Osteoblast (primary cell): ENCODE measurements around the gene LRP8. TPM values are rescaled to one million over a fixed set of nuclear protein-coding genes. Genes with fewer than 3 reads are reported as not detected.
A peak's percentile ranks its signal among the peaks of the same experiment; 100 is the strongest.

Experiments used
- DNase-seq: peaks from one replicate; pipeline ENCODE4 v3.0.0; 2011; ENCODE audit warnings: low spot score, mixed read lengths; ENCODE audit not compliant: insufficient read length; ENCODE audit errors: missing footprints
- H2AFZ ChIP-seq: 2 replicates; pipeline ENCODE4 v1.6.0; 2011; ENCODE audit warnings: mild to moderate bottlenecking, low read length
- H3K27ac ChIP-seq: 2 replicates; pipeline ENCODE4 v1.5.1; 2011; ENCODE audit warnings: mild to moderate bottlenecking, low read depth, low read length, moderate library complexity
- H3K27me3 ChIP-seq: 2 replicates; pipeline ENCODE4 v1.6.0; 2012; ENCODE audit warnings: mild to moderate bottlenecking, control low read depth, inconsistent platforms, low read length, moderate library complexity; ENCODE audit not compliant: insufficient read depth
- H3K36me3 ChIP-seq: 2 replicates; pipeline ENCODE4 v1.5.1; 2011; ENCODE audit warnings: mild to moderate bottlenecking, low read length, control low read depth, moderate library complexity; ENCODE audit not compliant: insufficient read depth
- H3K4me1 ChIP-seq: 2 replicates; pipeline ENCODE4 v1.5.1; 2011; ENCODE audit warnings: mild to moderate bottlenecking, low read length, control low read depth, moderate library complexity; ENCODE audit not compliant: insufficient read depth
- H3K4me2 ChIP-seq: 2 replicates; pipeline ENCODE4 v1.6.0; 2011; ENCODE audit warnings: mild to moderate bottlenecking, low read length; ENCODE audit not compliant: insufficient read depth
- H3K4me3 ChIP-seq: fragments of 200-600 bp; sonication (generic); 3 replicates; pipeline ENCODE4 v1.5.1; 2012; ENCODE audit warnings: mild to moderate bottlenecking, low read length, inconsistent platforms; ENCODE audit not compliant: insufficient read depth
- H3K79me2 ChIP-seq: 2 replicates; pipeline ENCODE4 v1.6.0; 2012; ENCODE audit warnings: mild to moderate bottlenecking, low read length, control low read depth, inconsistent platforms; ENCODE audit not compliant: insufficient read depth
- H3K9me3 ChIP-seq: 2 replicates; pipeline ENCODE4 v1.5.1; 2011; ENCODE audit warnings: low read depth, low read length, control low read depth
- H4K20me1 ChIP-seq: 2 replicates; pipeline ENCODE4 v1.6.0; 2012; ENCODE audit warnings: mild to moderate bottlenecking, low read length, control low read depth; ENCODE audit not compliant: insufficient read depth
- total RNA-seq: library from RNA; depleted of rRNA; stranded (reverse); fragments of >200 nt; gene quantifications from 2 replicates; pipeline ENCODE4 v1.2.3, GENCODE V29; 2012
- TF ChIP-seq, protein P1 (sequence below): IDR thresholded peaks from 2 replicates; pipeline ENCODE4 v1.5.1; 2011; ENCODE audit warnings: mild to moderate bottlenecking, low read depth, low read length, moderate library complexity; ENCODE audit errors: extremely low read depth

The LRP8 gene
- total RNA-seq, 1 donor, result 11.2 TPM

DNA sequence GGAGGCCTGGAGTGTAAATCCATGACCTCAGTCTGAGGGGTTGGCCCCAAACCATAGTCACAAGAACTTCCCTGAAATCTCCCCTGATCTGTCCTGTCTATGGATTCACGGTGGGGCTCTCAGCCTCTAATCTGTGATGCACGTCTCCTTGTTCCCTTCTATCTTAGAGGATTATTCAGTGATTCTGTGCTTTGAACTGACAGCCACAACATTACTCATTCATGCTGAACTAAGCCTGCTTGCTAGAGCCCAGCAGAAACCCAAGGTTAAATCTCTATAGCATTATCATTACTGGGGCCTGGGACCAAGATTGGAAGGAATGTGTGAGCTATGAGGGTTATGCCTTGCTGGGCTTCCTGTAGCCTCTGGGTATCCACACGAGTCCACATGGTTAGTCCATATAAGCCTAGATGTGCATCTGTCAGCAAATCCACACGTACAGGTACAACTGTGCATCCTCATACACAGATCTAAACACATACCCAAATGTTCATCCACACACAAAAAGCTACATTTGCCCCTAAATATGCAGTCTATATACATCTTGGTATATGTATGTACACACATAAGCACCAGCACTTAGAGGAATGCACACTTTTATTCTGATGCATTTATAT is 67.1 kb downstream of the LRP8 start:
- H3K9me3 ChIP-seq, result no peaks in the 10 kb centered on the region
- H4K20me1 ChIP-seq, result no peaks in the 10 kb centered on the region
- H2AFZ ChIP-seq, result no peak overlapping the region
- peaks cover 10% of the 10 kb centered on the region for H3K36me3 ChIP-seq
- no peaks in the 10 kb centered on the region for H3K27me3 ChIP-seq
- H3K4me2 ChIP-seq, result no peak overlapping the region
- H3K79me2 ChIP-seq, result no peaks in the 10 kb centered on the region
- no peak overlapping the region for H3K27ac ChIP-seq
- TF ChIP-seq, protein P1, sequence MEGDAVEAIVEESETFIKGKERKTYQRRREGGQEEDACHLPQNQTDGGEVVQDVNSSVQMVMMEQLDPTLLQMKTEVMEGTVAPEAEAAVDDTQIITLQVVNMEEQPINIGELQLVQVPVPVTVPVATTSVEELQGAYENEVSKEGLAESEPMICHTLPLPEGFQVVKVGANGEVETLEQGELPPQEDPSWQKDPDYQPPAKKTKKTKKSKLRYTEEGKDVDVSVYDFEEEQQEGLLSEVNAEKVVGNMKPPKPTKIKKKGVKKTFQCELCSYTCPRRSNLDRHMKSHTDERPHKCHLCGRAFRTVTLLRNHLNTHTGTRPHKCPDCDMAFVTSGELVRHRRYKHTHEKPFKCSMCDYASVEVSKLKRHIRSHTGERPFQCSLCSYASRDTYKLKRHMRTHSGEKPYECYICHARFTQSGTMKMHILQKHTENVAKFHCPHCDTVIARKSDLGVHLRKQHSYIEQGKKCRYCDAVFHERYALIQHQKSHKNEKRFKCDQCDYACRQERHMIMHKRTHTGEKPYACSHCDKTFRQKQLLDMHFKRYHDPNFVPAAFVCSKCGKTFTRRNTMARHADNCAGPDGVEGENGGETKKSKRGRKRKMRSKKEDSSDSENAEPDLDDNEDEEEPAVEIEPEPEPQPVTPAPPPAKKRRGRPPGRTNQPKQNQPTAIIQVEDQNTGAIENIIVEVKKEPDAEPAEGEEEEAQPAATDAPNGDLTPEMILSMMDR, result no peak
- peaks cover 2% of the 10 kb centered on the region for H3K4me1 ChIP-seq
- H3K4me3 ChIP-seq, result no peak overlapping the region
- no peak for DNase-seq

DNA sequence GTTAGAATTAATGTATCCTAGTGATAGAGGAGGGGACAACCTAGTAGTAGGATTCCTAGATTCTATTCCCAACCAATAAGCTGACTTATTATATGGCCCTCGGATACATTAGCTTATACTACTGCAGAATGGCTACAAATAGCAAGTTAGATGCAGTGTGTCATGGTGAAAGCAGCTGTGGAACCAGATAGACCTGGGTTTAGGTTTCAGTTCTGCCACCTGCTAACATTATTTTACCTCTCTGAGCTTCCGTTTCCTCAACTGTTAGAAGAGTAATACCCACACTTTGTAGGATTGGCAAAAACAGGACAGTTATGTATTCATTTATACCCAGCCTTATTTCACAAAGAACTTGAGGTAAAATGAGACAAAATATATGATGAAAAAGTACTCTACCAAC is 67.9 kb downstream of the LRP8 start:
- TF ChIP-seq, protein P1, result no peak
- H3K79me2 ChIP-seq, result no peaks in the 10 kb centered on the region
- peak; percentile 43 for DNase-seq
- no peak overlapping the region for H3K4me2 ChIP-seq
- no peak overlapping the region for H3K4me3 ChIP-seq
- H3K27ac ChIP-seq, result no peak overlapping the region
- no peaks in the 10 kb centered on the region for H3K9me3 ChIP-seq
- peaks cover 3% of the 10 kb centered on the region for H3K36me3 ChIP-seq
- no peaks in the 10 kb centered on the region for H3K4me1 ChIP-seq
- no peaks in the 10 kb centered on the region for H4K20me1 ChIP-seq
- H2AFZ ChIP-seq, result no peak overlapping the region
- H3K27me3 ChIP-seq, result no peaks in the 10 kb centered on the region

DNA sequence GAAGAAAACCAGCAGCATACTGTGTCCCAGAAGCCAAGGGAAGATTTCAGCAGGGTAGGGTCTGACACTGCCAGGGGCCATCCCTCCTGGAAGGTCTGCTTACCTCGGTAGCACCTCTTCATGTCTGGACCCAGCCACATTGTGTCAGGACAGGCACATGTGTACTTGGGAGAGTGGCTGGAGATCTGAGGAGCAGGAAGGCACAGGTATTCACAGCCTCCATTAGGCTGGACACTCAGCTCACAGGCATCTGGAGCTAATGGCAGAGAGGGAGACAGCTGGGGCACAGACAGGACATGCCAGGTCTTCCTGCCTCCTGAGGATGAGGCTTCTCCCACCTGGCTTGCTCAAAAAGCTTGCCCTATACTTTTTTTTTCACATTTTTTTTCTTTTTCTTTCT is 69.7 kb downstream of the LRP8 start:
- H2AFZ ChIP-seq, result no peak overlapping the region
- H3K27me3 ChIP-seq, result no peaks in the 10 kb centered on the region
- no peaks in the 10 kb centered on the region for H4K20me1 ChIP-seq
- TF ChIP-seq, protein P1, result no peak
- no peak overlapping the region for H3K27ac ChIP-seq
- peaks cover 3% of the 10 kb centered on the region for H3K36me3 ChIP-seq
- H3K79me2 ChIP-seq, result no peaks in the 10 kb centered on the region
- no peaks in the 10 kb centered on the region for H3K9me3 ChIP-seq
- DNase-seq, result no peak
- H3K4me1 ChIP-seq, result peaks cover 11% of the 10 kb centered on the region
- H3K4me2 ChIP-seq, result no peak overlapping the region
- no peak overlapping the region for H3K4me3 ChIP-seq

DNA sequence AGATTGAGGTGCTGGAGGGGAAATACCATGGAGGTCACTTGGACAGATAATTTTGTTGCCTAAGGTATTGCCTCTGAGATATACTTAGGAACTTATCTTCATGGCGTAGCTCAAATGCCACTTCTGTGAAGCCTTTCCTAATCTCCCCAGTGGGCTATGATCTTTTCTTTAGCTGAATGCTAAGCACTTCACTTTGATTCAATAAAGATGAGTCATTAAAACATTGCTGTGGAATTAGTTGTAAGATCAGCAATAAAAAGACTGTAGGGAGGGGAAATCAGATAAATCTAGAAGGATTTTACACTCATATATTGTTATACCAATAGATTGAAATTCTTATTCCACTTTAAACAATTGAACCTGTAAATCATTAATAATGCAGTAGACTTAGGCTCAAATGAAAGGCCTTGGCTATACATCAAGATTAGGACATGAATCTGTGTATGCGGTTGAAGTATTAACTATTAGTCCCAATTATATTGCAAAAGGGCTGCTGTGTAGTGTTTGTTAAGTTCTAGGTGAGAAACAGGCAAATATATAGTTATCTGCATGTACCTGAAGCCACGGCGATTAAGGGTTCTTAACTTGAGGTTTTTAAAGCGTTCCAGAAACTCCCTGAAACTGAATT is 70.3 kb downstream of the LRP8 start:
- no peak overlapping the region for H3K4me3 ChIP-seq
- H2AFZ ChIP-seq, result no peak overlapping the region
- H4K20me1 ChIP-seq, result no peaks in the 10 kb centered on the region
- peaks cover 3% of the 10 kb centered on the region for H3K36me3 ChIP-seq
- H3K4me2 ChIP-seq, result no peak overlapping the region
- H3K9me3 ChIP-seq, result no peaks in the 10 kb centered on the region
- no peak overlapping the region for H3K27ac ChIP-seq
- H3K4me1 ChIP-seq, result peaks cover 11% of the 10 kb centered on the region
- no peaks in the 10 kb centered on the region for H3K27me3 ChIP-seq
- peak; percentile 65 for DNase-seq
- TF ChIP-seq, protein P1, result no peak
- no peaks in the 10 kb centered on the region for H3K79me2 ChIP-seq
